Omental fat pad (tissue), 4 donors: ENCODE results near the gene NUP188. TPM values are rescaled to one million over a fixed set of nuclear protein-coding genes. Genes with fewer than 3 reads are reported as not detected.
"Not testable (repeated sequence)": the region's sequence is repeated elsewhere in the genome, so short reads cannot be mapped to it uniquely, and the experiment has no call there.

Experiments
- ATAC-seq: fragments of 150-250 bp; one replicate; pipeline ENCODE4 v1.9.1; 2016; ENCODE audit warnings: mild to moderate bottlenecking, moderate library complexity; ENCODE audit not compliant: low FRiP score
- DNase-seq: peaks from one replicate; pipeline ENCODE4 v3.0.0-alpha.2; 2019; ENCODE audit warnings: low spot score
- CTCF ChIP-seq, 3 donors: fragments of 450-650 bp; IDR thresholded peaks; one replicate each; pipeline ENCODE4 v1.5.1; 2016 to 2017; ENCODE audit warnings: antibody characterized with exemption in 3 of 3, mild to moderate bottlenecking in 3 of 3, moderate library complexity in 2 of 3
- total RNA-seq, 4 donors: library from RNA; depleted of rRNA; stranded (reverse); fragments of >200 nt; gene quantifications; one replicate each; pipeline ENCODE4 v1.1.0, GENCODE V29; 2016

Gene NUP188
- total RNA-seq, 4 donors from 2014 or later: 27.2 to 70.6 (median 38.3) TPM

DNA sequence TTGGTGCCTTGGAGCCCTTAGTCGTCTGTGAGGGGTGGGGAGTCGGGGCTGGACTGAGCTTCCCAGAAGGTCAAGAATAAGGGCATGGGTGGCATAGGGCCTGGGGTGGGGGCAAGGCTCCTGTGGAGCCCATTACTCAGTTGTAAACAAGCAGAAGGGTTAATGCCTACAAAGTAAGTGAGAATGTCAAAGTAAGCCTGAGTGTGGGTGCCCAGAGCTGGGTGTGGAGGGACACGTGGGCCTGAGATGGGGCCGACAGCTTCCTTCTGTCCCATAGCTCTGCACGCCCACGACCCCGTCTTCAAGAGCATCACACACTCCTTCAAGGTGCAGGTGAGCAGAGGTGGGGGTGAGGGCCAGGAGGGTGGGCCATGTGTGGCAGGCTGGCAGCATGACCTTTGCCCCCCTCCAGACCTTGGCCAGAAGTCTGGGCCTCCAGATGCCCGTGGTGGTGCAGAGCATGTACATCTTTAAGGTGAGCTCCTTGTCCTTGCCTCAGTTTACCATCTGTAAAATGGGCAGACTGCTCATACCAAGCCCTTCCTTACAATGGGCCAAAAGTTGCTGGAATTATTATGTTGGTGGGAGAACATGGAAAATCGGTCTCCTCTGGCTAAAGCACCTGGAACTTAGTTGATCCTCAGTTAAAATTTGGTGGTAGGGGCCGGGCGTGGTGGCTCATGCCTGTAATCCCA, 11.2 kb upstream of the NUP188 start:
- TF ChIP-seq CTCF (IDR thresholded peaks at IDR 0.05): no peak
- no peak for DNase-seq
- no peak for ATAC-seq

GRCh38 chr9:128937310-128938165, 10.0 kb upstream of the NUP188 start:
- DNase-seq (no peak), ATAC-seq (no peak)
- no peak for TF ChIP-seq CTCF (IDR thresholded peaks at IDR 0.05)

- DNase-seq (no peak), ATAC-seq (no peak)
- no peak for TF ChIP-seq CTCF (IDR thresholded peaks at IDR 0.05)
Measured at GRCh38 chr9:128940271-128940921, 7.1 kb upstream of the NUP188 start.

GRCh38 chr9:128940946-128941755, 6.3 kb upstream of the NUP188 start:
- ATAC-seq (no peak), DNase-seq (no peak)
- TF ChIP-seq CTCF (IDR thresholded peaks at IDR 0.05): no peak

- no peak for TF ChIP-seq CTCF (IDR thresholded peaks at IDR 0.05)
- no peak for DNase-seq
- no peak for ATAC-seq
Measured at GRCh38 chr9:128943832-128944620, 3.5 kb upstream of the NUP188 start.

- not testable (repeated sequence) for ATAC-seq, DNase-seq
Measured at GRCh38 chr9:128944966-128945365, 2.5 kb upstream of the NUP188 start.
